ENCODE data around the gene VPS35L.

Gene VPS35L

GRCh38 chr16:19605701-19606100 lies 50.2 kb downstream of the VPS35L start:
- ChIA-PET POLR2A (no interaction called here), CTCF (interaction anchor here (1.2 to 11.0 kb wide), 5 partner anchors 9 to 285 kb away, joined by 3 to 250 read pairs (median 6); partner anchors contain the start of gene GPRC5B)
- TF ChIP-seq CTCF (IDR thresholded peaks at IDR 0.05; ENCODE audit: insufficient read depth, low read length, missing control alignments) = no peak
- no peak for DNase-seq (ENCODE audit: low read depth, low spot score)
- H3K4me3 ChIP-seq (ENCODE audit: low read depth, low read length) = no peak overlapping the region

- no peak for TF ChIP-seq CTCF (IDR thresholded peaks at IDR 0.05; ENCODE audit: insufficient read depth, low read length, missing control alignments)
- CTCF ChIA-PET = interaction anchor here (0.7 to 2.1 kb wide), 8 partner anchors 11 to 292 kb away, joined by 3 to 12 read pairs (median 3); partner anchors contain the start of genes GPRC5B and VPS35L
- no peak overlapping the region for H3K4me3 ChIP-seq (ENCODE audit: low read depth, low read length)
- POLR2A ChIA-PET = no interaction called here
- DNase-seq (ENCODE audit: low read depth, low spot score) = no peak
Measured at GRCh38 chr16:19607616-19608280, 52.2 kb downstream of the VPS35L start.

DNA sequence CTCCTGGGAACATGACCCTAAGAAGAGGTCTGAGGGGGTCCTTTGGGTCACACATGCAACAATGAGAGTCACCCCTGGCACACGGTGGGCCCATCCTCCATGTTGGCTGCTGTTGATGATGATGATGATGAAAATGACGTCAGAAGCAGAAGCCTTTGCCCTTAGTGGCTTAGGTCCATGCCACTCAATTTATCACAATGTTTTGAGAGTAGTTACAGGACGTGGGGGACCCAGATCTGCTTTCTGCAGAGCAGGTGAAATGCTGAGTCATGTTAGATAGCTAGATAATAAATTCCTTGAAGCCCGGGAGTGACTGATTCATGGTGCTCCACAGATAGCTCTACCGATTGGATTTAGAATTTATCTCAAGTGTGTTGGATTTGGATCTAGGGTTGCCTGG lies 53.9 kb downstream of the VPS35L start:
- DNase-seq (ENCODE audit: low read depth, low spot score) = no peak
- no peak overlapping the region for H3K4me3 ChIP-seq (ENCODE audit: low read depth, low read length)
- TF ChIP-seq CTCF (IDR thresholded peaks at IDR 0.05; ENCODE audit: insufficient read depth, low read length, missing control alignments) = no peak
- POLR2A ChIA-PET = no interaction called here
- CTCF ChIA-PET = interaction anchor here (2.3 to 4.2 kb wide), 3 partner anchors 7 to 277 kb away, joined by 6 to 12 read pairs (median 11); no protein-coding TSS in a partner anchor

DNA sequence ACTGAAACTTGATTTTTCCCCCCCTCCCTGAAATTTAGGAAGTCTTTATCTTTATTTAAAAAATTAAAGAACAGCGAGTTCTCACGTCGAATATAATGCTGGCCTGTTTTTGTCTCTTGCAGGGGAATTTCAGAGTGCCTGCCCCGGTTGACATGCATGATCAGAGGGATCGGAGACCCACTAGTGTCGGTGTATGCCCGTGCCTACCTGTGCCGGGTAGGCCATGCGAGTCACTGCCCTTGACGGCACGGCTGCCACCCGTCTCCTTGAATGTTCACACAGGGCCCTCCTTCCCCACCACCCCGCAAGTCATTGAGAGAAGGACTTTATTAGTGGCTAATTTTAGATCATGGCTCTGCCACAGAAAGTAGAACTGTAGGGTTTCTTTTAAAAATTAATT lies 54.7 kb downstream of the VPS35L start:
- no peak for TF ChIP-seq CTCF (IDR thresholded peaks at IDR 0.05; ENCODE audit: insufficient read depth, low read length, missing control alignments)
- no peak for DNase-seq (ENCODE audit: low read depth, low spot score)
- ChIA-PET POLR2A (no interaction called here), CTCF (interaction anchor here (1.0 to 4.2 kb wide), 4 partner anchors 8 to 297 kb away, joined by 3 to 12 read pairs (median 8); no protein-coding TSS in a partner anchor)
- no peak overlapping the region for H3K4me3 ChIP-seq (ENCODE audit: low read depth, low read length)

- TF ChIP-seq CTCF (IDR thresholded peaks at IDR 0.05; ENCODE audit: insufficient read depth, low read length, missing control alignments) = no peak
- H3K4me3 ChIP-seq (ENCODE audit: low read depth, low read length) = no peak overlapping the region
- CTCF ChIA-PET = interaction anchor here (0.9 to 5.1 kb wide), 3 partner anchors 13 to 260 kb away, joined by 3 to 42 read pairs (median 3); no protein-coding TSS in a partner anchor
- no peak for DNase-seq (ENCODE audit: low read depth, low spot score)
- POLR2A ChIA-PET = no interaction called here
Measured at GRCh38 chr16:19613834-19614233, 58.3 kb downstream of the VPS35L start.

DNA sequence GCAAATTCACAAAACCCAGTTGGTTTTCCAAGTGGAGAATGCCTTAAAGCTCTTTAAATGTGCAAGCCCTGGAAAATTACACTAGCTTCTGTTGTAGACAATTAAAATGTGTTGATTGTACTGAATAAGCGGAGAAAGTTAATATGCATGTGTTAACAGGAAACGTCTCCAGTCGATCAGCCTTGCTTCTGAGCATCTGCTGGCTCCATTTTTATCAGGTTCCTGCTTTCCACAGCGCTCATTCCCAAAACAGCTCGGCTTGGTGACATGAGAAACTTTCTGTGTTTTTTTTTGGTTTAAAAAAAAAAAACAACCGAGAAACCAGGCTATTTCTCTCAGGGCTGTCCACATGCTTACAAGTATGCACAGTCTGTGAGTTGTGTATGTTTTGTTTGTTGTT lies 60.7 kb downstream of the VPS35L start:
- no peak overlapping the region for H3K4me3 ChIP-seq (ENCODE audit: low read depth, low read length)
- no peak for DNase-seq (ENCODE audit: low read depth, low spot score)
- TF ChIP-seq CTCF (IDR thresholded peaks at IDR 0.05; ENCODE audit: insufficient read depth, low read length, missing control alignments) = no peak
- CTCF ChIA-PET = interaction anchor here (0.9 to 5.1 kb wide), 3 partner anchors 15 to 270 kb away, joined by 3 to 42 read pairs (median 5); no protein-coding TSS in a partner anchor
- POLR2A ChIA-PET = interaction anchor here (0.6 kb wide), 2 partner anchors 75 to 133 kb away, joined by 3 read pairs; no protein-coding TSS in a partner anchor
